ENCODE results near the gene YWHAQ.
A peak's percentile ranks its signal among the peaks of the same experiment; 100 is the strongest.
"Not testable (repeated sequence)": the region's sequence is repeated elsewhere in the genome, so short reads cannot be mapped to it uniquely, and the experiment has no call there.

Gene YWHAQ

DNA sequence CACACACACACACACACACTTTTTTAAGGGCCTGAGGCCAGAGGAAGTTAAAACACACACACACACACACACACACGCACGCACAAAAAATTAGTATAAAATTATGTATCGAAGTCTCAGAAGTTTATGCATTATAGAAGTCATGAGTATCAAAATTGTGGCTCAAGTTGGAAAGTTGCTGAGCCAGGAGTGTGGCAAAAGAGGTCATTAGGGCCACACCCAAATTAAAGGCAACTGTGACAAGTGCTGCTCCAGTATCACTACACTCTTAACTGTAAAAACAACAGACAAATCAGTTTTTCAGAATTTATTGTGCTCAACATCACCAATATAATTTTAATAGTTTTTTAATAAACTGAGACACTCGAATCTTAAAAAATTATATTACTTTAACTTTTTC lies 36.9 kb downstream of the YWHAQ start:
- no peak for DNase-seq

- DNase-seq = no peak
Measured at GRCh38 chr2:9592699-9593098, 38.1 kb downstream of the YWHAQ start.

- no peak for DNase-seq
Measured at GRCh38 chr2:9590641-9591040, 40.2 kb downstream of the YWHAQ start.

DNA sequence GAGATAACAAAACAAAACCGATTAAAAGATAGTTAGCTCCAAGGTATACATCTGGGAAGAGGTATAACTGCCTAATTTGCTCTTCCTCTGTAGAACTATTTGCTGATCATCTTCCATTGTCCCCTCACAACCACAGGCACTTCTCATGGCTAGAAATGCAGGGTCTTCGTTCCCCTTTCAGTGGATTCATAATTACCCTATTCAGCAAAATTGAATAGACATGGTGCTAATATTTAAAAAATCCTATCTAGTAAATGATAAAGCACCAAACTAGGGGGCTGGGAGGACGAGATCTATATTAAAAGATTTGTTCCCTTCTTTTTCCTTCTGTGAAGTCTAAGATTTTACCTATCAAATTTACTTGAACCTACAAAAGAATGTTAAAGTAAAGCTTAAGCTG lies 44.3 kb downstream of the YWHAQ start:
- DNase-seq = no peak

- no peak for DNase-seq
Measured at GRCh38 chr2:9585486-9585885, 45.3 kb downstream of the YWHAQ start.

DNA sequence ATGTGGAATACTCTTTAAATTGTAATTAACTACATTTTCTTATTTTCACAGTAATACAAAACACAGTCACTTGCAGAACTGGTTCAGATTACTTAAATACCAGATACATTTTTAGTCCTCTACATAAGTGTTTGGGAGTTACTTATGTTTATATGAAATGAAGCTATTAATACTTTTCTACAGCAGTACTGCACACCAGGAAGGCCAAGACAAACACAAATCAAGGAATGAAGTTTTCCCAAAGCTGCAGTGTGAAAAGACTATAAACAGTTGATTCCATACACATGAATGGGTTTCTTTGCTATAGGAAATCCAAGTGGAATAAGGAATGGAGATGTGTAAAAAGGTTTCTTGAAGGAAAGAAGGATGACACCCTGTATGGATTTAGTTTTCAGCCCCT lies 45.9 kb downstream of the YWHAQ start:
- DNase-seq = not testable (repeated sequence)

DNA sequence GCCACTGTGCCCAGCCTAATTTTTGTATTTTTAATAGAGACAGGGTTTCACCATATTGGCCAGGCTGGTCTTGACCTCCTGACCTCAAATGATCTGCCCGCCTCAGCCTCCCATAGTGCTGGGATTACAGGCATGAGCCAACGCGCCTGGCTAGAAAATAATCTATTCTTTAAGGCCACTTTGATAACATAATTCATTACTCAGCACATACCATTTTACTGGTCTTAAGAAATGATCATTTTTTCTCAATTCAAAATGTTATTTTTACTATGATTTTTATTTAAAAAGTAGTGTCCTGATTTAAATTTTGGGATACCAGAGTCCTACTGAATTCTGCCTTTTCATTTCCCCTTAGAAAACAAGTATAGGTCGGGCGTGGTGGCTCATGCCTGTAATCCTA lies 48.2 kb downstream of the YWHAQ start:
- DNase-seq = no peak

DNA sequence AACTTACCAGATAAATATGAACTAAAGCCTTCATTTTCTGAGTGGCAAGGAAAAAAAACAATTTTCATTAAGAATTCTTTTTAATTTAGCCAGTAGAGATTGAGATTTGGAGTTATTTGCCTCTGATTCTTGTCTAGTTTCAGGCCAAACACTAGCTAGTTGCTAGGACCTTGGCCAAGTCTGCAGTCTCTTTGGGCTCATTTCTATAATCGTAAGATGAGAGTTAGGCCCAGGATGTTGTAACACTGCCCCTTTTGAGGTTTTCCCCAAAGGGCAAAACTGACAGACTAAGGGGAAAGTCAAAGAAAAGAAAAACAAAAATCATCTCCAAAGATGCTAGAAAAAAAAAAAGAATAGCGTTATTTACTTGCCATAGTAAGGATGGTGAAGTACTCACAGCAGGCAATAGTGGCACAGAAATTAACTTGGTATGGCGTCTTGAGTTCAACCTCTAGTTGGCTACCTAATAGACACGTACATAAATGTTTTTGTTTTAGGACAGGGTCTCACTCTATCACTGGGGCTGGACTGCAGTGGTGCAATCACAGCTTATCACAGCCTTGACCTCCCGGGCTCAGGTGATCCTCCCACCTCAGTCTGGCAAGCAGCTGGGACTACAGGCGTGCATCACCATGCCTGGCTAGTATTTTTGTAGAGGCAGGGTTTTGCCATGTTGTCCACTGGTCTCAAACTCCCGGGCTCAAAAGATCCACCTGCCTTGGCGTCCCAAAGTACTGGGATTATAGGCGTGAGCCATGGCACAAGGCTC lies 52.1 kb downstream of the YWHAQ start:
- no peak for DNase-seq

GRCh38 chr2:9574331-9574730 lies 56.5 kb downstream of the YWHAQ start:
- no peak for DNase-seq

- no peak for DNase-seq
Measured at GRCh38 chr2:9573840-9574239, 57.0 kb downstream of the YWHAQ start.

DNA sequence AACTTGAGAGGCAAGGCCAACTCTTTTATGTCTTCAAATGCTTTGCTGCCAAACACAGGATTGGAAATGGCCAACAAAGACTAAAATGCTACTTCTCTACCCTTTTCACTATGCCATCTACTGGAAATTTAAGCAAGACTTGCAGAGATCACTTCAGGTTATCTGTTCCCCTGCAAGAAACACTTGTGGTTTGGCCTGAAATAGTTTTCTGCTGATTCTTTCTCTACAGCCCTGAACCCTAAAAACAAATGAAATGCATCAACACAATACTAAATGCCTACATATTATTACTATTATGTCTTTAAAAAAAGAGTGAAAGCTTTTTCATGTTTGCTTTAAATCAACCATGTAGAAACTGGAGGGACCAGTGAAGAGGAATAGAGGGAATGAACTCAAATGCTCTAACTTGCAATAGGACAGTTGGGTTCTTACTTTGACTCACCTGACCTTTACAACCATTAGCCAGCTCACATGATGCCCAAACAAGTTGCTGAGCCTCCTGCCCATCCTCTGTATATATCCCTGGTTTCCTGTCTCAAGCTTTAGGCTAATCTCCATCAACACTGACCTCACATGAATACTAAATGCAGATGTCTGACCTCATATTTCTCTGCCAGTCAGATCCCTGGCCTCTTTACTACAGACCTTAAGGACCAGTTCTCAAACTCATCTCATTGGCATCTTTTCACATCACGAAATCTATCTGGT lies 57.6 kb downstream of the YWHAQ start:
- no peak for DNase-seq

- DNase-seq = no peak
Measured at GRCh38 chr2:9570182-9571060, 60.4 kb downstream of the YWHAQ start.

GRCh38 chr2:9565436-9566153 lies 65.2 kb downstream of the YWHAQ start:
- no peak for DNase-seq

DNA sequence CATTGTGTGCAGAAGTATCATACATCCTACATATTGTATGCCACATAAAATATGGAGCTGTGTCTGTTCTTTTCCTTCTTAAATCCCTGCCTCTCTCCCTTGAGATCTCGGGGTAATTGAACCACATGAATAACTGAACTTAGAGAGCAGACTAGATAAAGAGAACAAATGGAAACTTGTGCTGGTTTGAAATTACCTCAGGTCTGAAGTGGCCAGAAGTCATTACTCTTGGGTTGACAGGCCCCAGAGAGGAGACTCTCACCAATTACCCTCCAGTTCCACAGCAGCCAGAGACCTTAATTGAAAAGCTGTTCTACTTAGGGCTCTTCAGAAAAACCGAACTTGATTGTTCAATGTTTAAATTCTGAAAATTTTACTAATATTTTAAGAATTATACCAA lies 70.2 kb downstream of the YWHAQ start:
- no peak for DNase-seq

- DNase-seq = no peak
Measured at GRCh38 chr2:9558948-9559381, 71.8 kb downstream of the YWHAQ start.

GRCh38 chr2:9556121-9556743 lies 74.6 kb downstream of the YWHAQ start:
- no peak for DNase-seq

GRCh38 chr2:9555297-9556120 lies 75.3 kb downstream of the YWHAQ start, which contains the start of gene ADAM17:
Gene ADAM17 (minus strand): TSS chr2:9555830. CDS start chr2:9555605, 225 bp downstream.
- DNase-seq = peak; percentile 79

DNA sequence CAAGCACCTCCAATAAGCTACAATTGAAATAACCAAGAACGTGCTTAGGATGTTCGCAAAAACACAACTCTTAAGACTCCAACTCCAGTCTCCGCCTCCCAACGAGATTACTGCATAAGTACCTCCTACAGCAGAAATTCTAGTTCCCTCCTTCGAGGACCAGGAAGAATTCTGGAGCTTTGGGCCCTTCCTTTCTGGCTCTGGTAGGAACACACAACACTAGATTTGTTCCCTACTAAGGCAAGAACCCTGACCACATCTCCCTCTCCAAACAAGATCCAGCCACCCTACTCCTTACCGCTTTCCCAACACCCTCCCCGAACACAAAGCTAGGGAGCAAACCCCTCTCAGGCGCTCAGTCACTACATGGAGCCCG lies 75.9 kb downstream of the YWHAQ start:
- no peak for DNase-seq

DNA sequence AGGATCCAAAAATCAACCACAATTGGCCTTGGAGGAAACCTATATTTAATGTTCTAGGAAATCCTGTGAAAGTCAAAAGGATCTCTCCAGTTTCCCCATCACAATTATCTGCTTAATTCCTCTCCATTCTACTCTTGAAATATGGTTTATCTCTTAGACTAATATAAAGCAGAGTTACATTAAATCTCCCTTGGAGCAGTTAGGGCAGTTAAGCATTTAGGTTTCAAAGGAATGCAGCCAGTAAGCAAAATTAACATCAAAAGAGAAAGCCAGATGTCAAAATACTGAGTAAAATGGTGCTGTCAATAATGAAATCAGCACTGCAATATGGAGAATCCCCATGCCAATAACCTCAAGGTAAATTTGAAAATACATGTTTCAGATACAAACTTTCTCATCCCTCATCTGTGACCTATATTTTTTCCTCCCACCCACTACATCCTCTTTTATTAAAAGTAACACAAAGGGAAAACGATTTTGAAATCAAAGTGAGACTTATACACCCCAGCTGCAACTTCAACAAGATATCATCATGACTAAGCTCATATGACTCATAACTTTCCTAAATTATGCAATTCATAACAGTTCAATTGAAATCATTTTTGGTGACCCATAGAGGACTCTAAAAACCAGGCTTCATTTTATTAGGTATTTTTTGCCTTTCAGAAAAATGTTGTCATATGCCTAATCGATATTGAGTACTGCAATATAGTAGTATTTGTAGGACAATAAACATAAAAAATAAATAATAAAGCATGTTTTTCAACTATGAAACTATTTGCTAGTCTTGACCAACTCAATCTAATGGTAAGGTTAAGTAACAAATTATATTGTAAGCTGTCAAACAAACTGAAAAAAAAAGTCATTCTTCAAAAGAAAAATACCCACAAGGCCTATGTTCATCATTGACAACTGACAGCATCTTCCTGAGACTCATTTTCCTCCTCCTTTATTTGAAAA lies 78.3 kb downstream of the YWHAQ start:
- no peak for DNase-seq

DNA sequence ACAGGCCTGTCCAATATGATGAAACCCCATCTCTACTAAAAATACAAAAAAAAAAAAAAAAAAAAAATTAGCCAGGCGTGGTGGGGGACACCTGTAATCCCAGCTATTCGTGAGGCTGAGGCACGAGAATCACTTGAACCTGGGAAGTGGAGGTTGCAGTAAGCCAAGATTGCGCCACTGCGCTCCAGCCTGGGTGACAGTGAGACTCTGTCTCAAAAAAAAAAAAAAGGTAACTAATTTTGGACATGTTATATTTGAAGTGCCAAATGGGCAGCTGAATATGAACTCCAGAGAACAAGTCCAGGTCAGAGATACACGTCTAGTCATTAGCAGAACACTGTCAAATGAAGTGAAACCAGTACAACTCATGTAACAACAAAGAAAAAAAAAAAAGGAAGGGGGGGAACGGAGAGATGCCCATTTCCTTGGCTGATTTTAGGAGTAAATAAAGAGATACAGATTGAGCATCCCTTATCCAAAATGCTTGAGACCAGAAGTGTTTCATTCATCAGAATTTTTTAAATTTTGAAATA lies 79.9 kb downstream of the YWHAQ start:
- DNase-seq = not testable (repeated sequence)
